KMS-11 (cell line): Measurements from ENCODE around the gene MAPK9.

Experiments
- H2AFZ ChIP-seq: fragments of 200-600 bp; sonication (generic); 2 replicates; pipeline ENCODE4 v1.6.1; 2016; ENCODE audit warnings: antibody characterized with exemption, mixed run types, low read depth
- H3K27ac ChIP-seq: fragments of 200-600 bp; sonication (generic); 2 replicates; pipeline ENCODE4 v1.6.1; 2016; ENCODE audit warnings: mild to moderate bottlenecking, mixed run types
- H3K27me3 ChIP-seq: fragments of 200-600 bp; sonication (generic); 2 replicates; pipeline ENCODE4 v1.6.1; 2017; ENCODE audit warnings: mild to moderate bottlenecking, low read depth, mixed run types, moderate library complexity; ENCODE audit not compliant: insufficient read depth
- H3K36me3 ChIP-seq: fragments of 200-600 bp; sonication (generic); 2 replicates; pipeline ENCODE4 v1.6.1; 2017; ENCODE audit warnings: mild to moderate bottlenecking, mixed run types; ENCODE audit not compliant: insufficient read depth
- H3K4me1 ChIP-seq: fragments of 200-600 bp; sonication (generic); 2 replicates; pipeline ENCODE4 v1.6.1; 2016; ENCODE audit warnings: mild to moderate bottlenecking, low read depth, mixed run types; ENCODE audit not compliant: poor library complexity, severe bottlenecking
- H3K4me2 ChIP-seq: fragments of 200-600 bp; sonication (generic); 2 replicates; pipeline ENCODE4 v1.7.0; 2016; ENCODE audit warnings: mild to moderate bottlenecking, mixed run types
- H3K4me3 ChIP-seq: fragments of 200-600 bp; sonication (generic); IDR thresholded peaks from 2 replicates; pipeline ENCODE4 v1.6.1; 2017; ENCODE audit warnings: low read depth, low read length, mixed read lengths; ENCODE audit not compliant: insufficient read depth
- H3K79me2 ChIP-seq: fragments of 200-600 bp; sonication (generic); 2 replicates; pipeline ENCODE4 v1.6.1; 2016; ENCODE audit warnings: low read depth, mixed run types; ENCODE audit not compliant: insufficient read depth
- H3K9ac ChIP-seq: fragments of 200-600 bp; sonication (generic); 2 replicates; pipeline ENCODE4 v1.6.1; 2016; ENCODE audit warnings: mild to moderate bottlenecking, mixed run types
- H4K20me1 ChIP-seq: fragments of 200-600 bp; sonication (generic); 2 replicates; pipeline ENCODE4 v1.6.1; 2016; ENCODE audit warnings: mild to moderate bottlenecking, mixed run types; ENCODE audit not compliant: insufficient read depth
- CTCF ChIP-seq: fragments of 200-600 bp; sonication (generic); conservative IDR thresholded peaks from 2 replicates; pipeline ENCODE4 v1.6.1; 2017; ENCODE audit warnings: low read depth, mild to moderate bottlenecking, antibody characterized with exemption, low read length, moderate library complexity, mixed read lengths

The MAPK9 gene

GRCh38 chr5:180334176-180334575 lies 42.3 kb upstream of the MAPK9 start:
- Histone ChIP-seq H3K4me2 (no peak overlapping the region), H2AFZ (no peak overlapping the region), H3K27ac (no peak overlapping the region), H3K27me3 (no peaks in the 10 kb centered on the region), H3K4me3 (no peak overlapping the region), H3K4me1 (no peaks in the 10 kb centered on the region), H3K79me2 (no peaks in the 10 kb centered on the region), H3K36me3 (no peaks in the 10 kb centered on the region), H4K20me1 (no peaks in the 10 kb centered on the region), H3K9ac (no peak overlapping the region)
- TF ChIP-seq CTCF = no peak

GRCh38 chr5:180333661-180334060 lies 41.8 kb upstream of the MAPK9 start:
- H3K27ac ChIP-seq = no peak overlapping the region
- H3K27me3 ChIP-seq = no peaks in the 10 kb centered on the region
- no peak overlapping the region for H2AFZ ChIP-seq
- H3K4me2 ChIP-seq = no peak overlapping the region
- no peaks in the 10 kb centered on the region for H3K79me2 ChIP-seq
- H3K4me3 ChIP-seq = no peak overlapping the region
- H3K9ac ChIP-seq = no peak overlapping the region
- H3K36me3 ChIP-seq = no peaks in the 10 kb centered on the region
- TF ChIP-seq CTCF = no peak
- H3K4me1 ChIP-seq = no peaks in the 10 kb centered on the region
- H4K20me1 ChIP-seq = no peaks in the 10 kb centered on the region

GRCh38 chr5:180332861-180333260 lies 41.0 kb upstream of the MAPK9 start:
- H2AFZ ChIP-seq = no peak overlapping the region
- H3K9ac ChIP-seq = no peak overlapping the region
- no peaks in the 10 kb centered on the region for H3K79me2 ChIP-seq
- H3K36me3 ChIP-seq = no peaks in the 10 kb centered on the region
- no peak overlapping the region for H3K4me2 ChIP-seq
- no peaks in the 10 kb centered on the region for H3K27me3 ChIP-seq
- no peak overlapping the region for H3K27ac ChIP-seq
- TF ChIP-seq CTCF = no peak
- no peaks in the 10 kb centered on the region for H4K20me1 ChIP-seq
- no peaks in the 10 kb centered on the region for H3K4me1 ChIP-seq
- H3K4me3 ChIP-seq = no peak overlapping the region

GRCh38 chr5:180332051-180332517 lies 40.2 kb upstream of the MAPK9 start:
- Histone ChIP-seq H3K4me1 (no peaks in the 10 kb centered on the region), H3K79me2 (no peaks in the 10 kb centered on the region), H4K20me1 (no peaks in the 10 kb centered on the region), H3K4me2 (no peak overlapping the region), H3K27me3 (no peaks in the 10 kb centered on the region), H3K36me3 (no peaks in the 10 kb centered on the region), H3K4me3 (no peak overlapping the region), H3K9ac (no peak overlapping the region), H3K27ac (no peak overlapping the region), H2AFZ (no peak overlapping the region)
- no peak for TF ChIP-seq CTCF

- Histone ChIP-seq H3K4me2 (no peak overlapping the region), H4K20me1 (no peaks in the 10 kb centered on the region), H3K9ac (no peak overlapping the region), H3K27ac (no peak overlapping the region), H3K4me3 (no peak overlapping the region), H3K36me3 (no peaks in the 10 kb centered on the region), H3K79me2 (no peaks in the 10 kb centered on the region), H3K4me1 (no peaks in the 10 kb centered on the region), H2AFZ (no peak overlapping the region), H3K27me3 (no peaks in the 10 kb centered on the region)
- TF ChIP-seq CTCF = no peak
These were observed 39.7 kb upstream of the MAPK9 start for GRCh38 chr5:180331647-180331950.
